NT2/D1 (cell line): Measurements from ENCODE around the gene GALNT18.

Experiments
- YY1 ChIP-seq: IDR thresholded peaks from 2 replicates; pipeline ENCODE4 v1.6.1; 2011; ENCODE audit not compliant: insufficient read length, insufficient read depth
- ZNF274 ChIP-seq: IDR thresholded peaks from 2 replicates; pipeline ENCODE4 v1.6.1; 2011; ENCODE audit warnings: mild to moderate bottlenecking, low read depth, low read length

- TF ChIP-seq YY1 (no peak), ZNF274 (no peak)
Measured at GRCh38 chr11:11320825-11321224, 301.0 kb downstream of the GALNT18 start.
